ENCODE measurements around the gene ZBTB22. TPM values are rescaled to one million over a fixed set of nuclear protein-coding genes. Genes with fewer than 3 reads are reported as not detected.
"Not testable (repeated sequence)": the region's sequence is repeated elsewhere in the genome, so short reads cannot be mapped to it uniquely, and the experiment has no call there.

ZBTB22 gene
- total RNA-seq, 1 experiment from 2014 or later, result 25.3 TPM

GRCh38 chr6:33279257-33279695 is 38.3 kb downstream of the ZBTB22 start:
- no peak for DNase-seq (ENCODE audit: low spot score)

- no peak for DNase-seq (ENCODE audit: low spot score)
These were observed 38.7 kb downstream of the ZBTB22 start for GRCh38 chr6:33278810-33279209.

GRCh38 chr6:33278392-33278741 is 39.2 kb downstream of the ZBTB22 start:
- DNase-seq (ENCODE audit: low spot score), result no peak

GRCh38 chr6:33277663-33278391 is 39.7 kb downstream of the ZBTB22 start:
- DNase-seq (ENCODE audit: low spot score), result no peak

GRCh38 chr6:33276864-33277662 is 40.5 kb downstream of the ZBTB22 start, which contains the start of gene B3GALT4:
Gene B3GALT4 (plus strand): TSS chr6:33277123. CDS start chr6:33277420, 297 bp downstream.
- DNase-seq (ENCODE audit: low spot score), result peak; percentile 88

GRCh38 chr6:33276581-33276863 is 41.0 kb downstream of the ZBTB22 start:
- no peak for DNase-seq (ENCODE audit: low spot score)

GRCh38 chr6:33275795-33276580 is 41.6 kb downstream of the ZBTB22 start:
- DNase-seq (ENCODE audit: low spot score), result not testable (repeated sequence)

- DNase-seq (ENCODE audit: low spot score), result peak; percentile 9
These were observed 43.3 kb downstream of the ZBTB22 start for GRCh38 chr6:33273924-33274902.

GRCh38 chr6:33273129-33273923 is 44.2 kb downstream of the ZBTB22 start:
- DNase-seq (ENCODE audit: low spot score), result peak; percentile 17

GRCh38 chr6:33272275-33273128 is 45.0 kb downstream of the ZBTB22 start:
- DNase-seq (ENCODE audit: low spot score), result no peak

- DNase-seq (ENCODE audit: low spot score), result peak; percentile 99
These were observed 45.9 kb downstream of the ZBTB22 start, which contains the start of the genes RPS18 and VPS52 for GRCh38 chr6:33271468-33272274. Gene RPS18 (plus strand): TSS chr6:33272075. CDS start chr6:33272120, 45 bp downstream. Gene VPS52 (minus strand): TSS chr6:33271876. CDS start chr6:33271675, 201 bp downstream.

GRCh38 chr6:33271117-33271467 is 46.5 kb downstream of the ZBTB22 start:
- DNase-seq (ENCODE audit: low spot score), result peak; percentile 47

Other genes starting within 250 kb of the ZBTB22 start
- not detected in 2 replicates for gene HLA-DPA1, start 244.1 kb downstream of the ZBTB22 start, total RNA-seq (2014; rRNA removed; shearing (Covaris generic))
- not detected in 2 replicates for gene HLA-DPB1, start 241.8 kb downstream of the ZBTB22 start, total RNA-seq (2014; rRNA removed; shearing (Covaris generic))
- gene COL11A2, start 125.3 kb downstream of the ZBTB22 start, total RNA-seq (2014; rRNA removed; shearing (Covaris generic)), result 0.31 and 0.47 TPM in 2 replicates
- gene RXRB, start 117.1 kb downstream of the ZBTB22 start, total RNA-seq (2014; rRNA removed; shearing (Covaris generic)), result 28.1 and 32.9 TPM in 2 replicates
- 131 and 147 TPM in 2 replicates for gene SLC39A7, start 116.9 kb downstream of the ZBTB22 start, total RNA-seq (2014; rRNA removed; shearing (Covaris generic))
- 28.0 and 35.8 TPM in 2 replicates for gene HSD17B8, start 113.1 kb downstream of the ZBTB22 start, total RNA-seq (2014; rRNA removed; shearing (Covaris generic))
- 36.1 and 37.2 TPM in 2 replicates for gene RING1, start 109.2 kb downstream of the ZBTB22 start, total RNA-seq (2014; rRNA removed; shearing (Covaris generic))
- 39.4 and 48.5 TPM in 2 replicates for gene VPS52, start 45.9 kb downstream of the ZBTB22 start, total RNA-seq (2014; rRNA removed; shearing (Covaris generic))
- gene RPS18, start 45.7 kb downstream of the ZBTB22 start, total RNA-seq (2014; rRNA removed; shearing (Covaris generic)), result 3,486 and 3,632 TPM in 2 replicates
- 10.6 and 14.1 TPM in 2 replicates for gene B3GALT4, start 40.6 kb downstream of the ZBTB22 start, total RNA-seq (2014; rRNA removed; shearing (Covaris generic))
- gene WDR46, start 28.5 kb downstream of the ZBTB22 start, total RNA-seq (2014; rRNA removed; shearing (Covaris generic)), result 79.0 and 92.2 TPM in 2 replicates
- 86.8 and 90.7 TPM in 2 replicates for gene PFDN6, start 28.1 kb downstream of the ZBTB22 start, total RNA-seq (2014; rRNA removed; shearing (Covaris generic))
- 38.2 and 42.6 TPM in 2 replicates for gene RGL2, start 18.8 kb downstream of the ZBTB22 start, total RNA-seq (2014; rRNA removed; shearing (Covaris generic))
- 163 and 194 TPM in 2 replicates for gene TAPBP, start 3.7 kb downstream of the ZBTB22 start, total RNA-seq (2014; rRNA removed; shearing (Covaris generic))
- 45.8 and 83.5 TPM in 2 replicates for gene DAXX, start 5.2 kb upstream of the ZBTB22 start, total RNA-seq (2014; rRNA removed; shearing (Covaris generic))
- gene KIFC1, start 74.1 kb upstream of the ZBTB22 start, total RNA-seq (2014; rRNA removed; shearing (Covaris generic)), result 64.8 and 67.5 TPM in 2 replicates
- gene PHF1, start 93.3 kb upstream of the ZBTB22 start, total RNA-seq (2014; rRNA removed; shearing (Covaris generic)), result 30.8 and 35.5 TPM in 2 replicates
- gene CUTA, start 100.4 kb upstream of the ZBTB22 start, total RNA-seq (2014; rRNA removed; shearing (Covaris generic)), result 300 and 321 TPM in 2 replicates
- 3.3 and 5.2 TPM in 2 replicates for gene SYNGAP1, start 102.3 kb upstream of the ZBTB22 start, total RNA-seq (2014; rRNA removed; shearing (Covaris generic))
- 4.7 and 11.2 TPM in 2 replicates for gene ZBTB9, start 136.8 kb upstream of the ZBTB22 start, total RNA-seq (2014; rRNA removed; shearing (Covaris generic))

Measured in HT-29 (cell line).